Activated T-helper 2 cell treated with anti-CD3 and anti-CD28 coated beads, Interferon-gamma antibody, Interleukin-2, Interleukin-4, amounts not matched to agents 10 μg/mL and 5 μg/mL and 100 μg/mL, durations not matched to agents 14 hours and 24 hours and 36 hours (primary cell): ENCODE results near the gene ATP6V0A4. TPM values are rescaled to one million over a fixed set of nuclear protein-coding genes. Genes with fewer than 3 reads are reported as not detected.

Source experiments
- DNase-seq: peaks from one replicate; pipeline ENCODE4 v3.0.0; 2021; ENCODE audit warnings: low spot score
- H3K27ac Mint-ChIP-seq: one replicate; pipeline ENCODE4 v1.8.0; 2021; ENCODE audit warnings: mixed read lengths
- H3K27me3 Mint-ChIP-seq: one replicate; pipeline ENCODE4 v1.8.0; 2021; ENCODE audit warnings: low read depth, mixed read lengths
- H3K36me3 Mint-ChIP-seq: one replicate; pipeline ENCODE4 v1.8.0; 2021; ENCODE audit warnings: low read depth, mixed read lengths
- H3K4me1 Mint-ChIP-seq: one replicate; pipeline ENCODE4 v1.8.0; 2021; ENCODE audit warnings: low read depth, mixed read lengths
- H3K4me3 Mint-ChIP-seq: one replicate; pipeline ENCODE4 v1.8.0; 2021; ENCODE audit warnings: low read depth, mild to moderate bottlenecking, moderate library complexity, mixed read lengths
- H3K9me3 Mint-ChIP-seq: one replicate; pipeline ENCODE4 v1.8.0; 2021; ENCODE audit warnings: mixed read lengths
- intact Hi-C: fragments of 100-400 bp; cut with micrococcal nuclease; formaldehyde crosslinking; loops from one replicate; pipeline ENCODE4 v1.15.1; 2023
- total RNA-seq: library from RNA; stranded (reverse); gene quantifications from 2 replicates; pipeline ENCODE4 v1.2.3, GENCODE V29; 2022

ATP6V0A4 gene
- total RNA-seq, result not detected in 2 replicates

GRCh38 chr7:138797715-138798320 lies at the start of gene ATP6V0A4, which contains the start of gene TMEM213:
Gene ATP6V0A4, minus strand, starts transcription at chr7:138798196. Its CDS starts 26,949 bp downstream, at chr7:138771247.
Gene TMEM213, plus strand, starts transcription at chr7:138797994. Its CDS starts 111 bp downstream, at chr7:138798105.
- Mint-ChIP-seq H3K36me3 (no peaks in the 10 kb centered on the region), H3K4me1 (peaks cover 2% of the 10 kb centered on the region), H3K27me3 (peaks cover 12% of the 10 kb centered on the region), H3K9me3 (no peaks in the 10 kb centered on the region), H3K27ac (no peak within 1 kb of the TSS), H3K4me3 (no peak within 1 kb of the TSS)
- intact Hi-C loops, result no loop called here
- no peak for DNase-seq

- Mint-ChIP-seq H3K36me3 (no peaks in the 10 kb centered on the region), H3K4me3 (no peak overlapping the region)
Observed at GRCh38 chr7:138845711-138846110, 47.7 kb upstream of the ATP6V0A4 start.

GRCh38 chr7:138843632-138844580 lies 45.9 kb upstream of the ATP6V0A4 start:
- H3K27me3 Mint-ChIP-seq, result peaks cover 31% of the 10 kb centered on the region
- H3K27ac Mint-ChIP-seq, result no peak overlapping the region
- no peaks in the 10 kb centered on the region for H3K9me3 Mint-ChIP-seq
- no peaks in the 10 kb centered on the region for H3K4me1 Mint-ChIP-seq
- H3K4me3 Mint-ChIP-seq, result no peak overlapping the region
- no peak for DNase-seq
- intact Hi-C loops, result no loop called here
- no peaks in the 10 kb centered on the region for H3K36me3 Mint-ChIP-seq

More at GRCh38 chr7:138845711-138846110, 47.7 kb upstream of the ATP6V0A4 start:
- H3K9me3 Mint-ChIP-seq, result peaks cover 3% of the 10 kb centered on the region
- peaks cover 28% of the 10 kb centered on the region for H3K27me3 Mint-ChIP-seq
- no peak for DNase-seq
- intact Hi-C loops, result no loop called here
- H3K27ac Mint-ChIP-seq, result no peak overlapping the region
- no peaks in the 10 kb centered on the region for H3K4me1 Mint-ChIP-seq

- intact Hi-C loops, result no loop called here
- Mint-ChIP-seq H3K9me3 (no peaks in the 10 kb centered on the region), H3K27ac (no peak overlapping the region), H3K36me3 (no peaks in the 10 kb centered on the region), H3K4me1 (no peaks in the 10 kb centered on the region), H3K27me3 (peaks cover 19% of the 10 kb centered on the region), H3K4me3 (no peak overlapping the region)
- no peak for DNase-seq
Observed at GRCh38 chr7:138842111-138842510, 44.1 kb upstream of the ATP6V0A4 start.

GRCh38 chr7:138838166-138838565 lies 40.2 kb upstream of the ATP6V0A4 start:
- no peak overlapping the region for H3K4me3 Mint-ChIP-seq
- peaks cover 19% of the 10 kb centered on the region for H3K27me3 Mint-ChIP-seq
- no peaks in the 10 kb centered on the region for H3K36me3 Mint-ChIP-seq
- peaks cover 11% of the 10 kb centered on the region for H3K4me1 Mint-ChIP-seq
- H3K9me3 Mint-ChIP-seq, result no peaks in the 10 kb centered on the region
- intact Hi-C loops, result no loop called here
- no peak for DNase-seq
- H3K27ac Mint-ChIP-seq, result no peak overlapping the region

- H3K4me3 Mint-ChIP-seq, result no peak overlapping the region
- H3K27me3 Mint-ChIP-seq, result peaks cover 21% of the 10 kb centered on the region
- no peak overlapping the region for H3K27ac Mint-ChIP-seq
- no peaks in the 10 kb centered on the region for H3K9me3 Mint-ChIP-seq
- no peak for DNase-seq
- no peaks in the 10 kb centered on the region for H3K36me3 Mint-ChIP-seq
- intact Hi-C loops, result no loop called here
- H3K4me1 Mint-ChIP-seq, result peaks cover 11% of the 10 kb centered on the region
Observed at GRCh38 chr7:138837627-138838026, 39.6 kb upstream of the ATP6V0A4 start.

GRCh38 chr7:138835087-138835486 lies 37.1 kb upstream of the ATP6V0A4 start:
- peaks cover 11% of the 10 kb centered on the region for H3K4me1 Mint-ChIP-seq
- H3K27me3 Mint-ChIP-seq, result peaks cover 30% of the 10 kb centered on the region
- intact Hi-C loops, result no loop called here
- H3K9me3 Mint-ChIP-seq, result no peaks in the 10 kb centered on the region
- H3K36me3 Mint-ChIP-seq, result no peaks in the 10 kb centered on the region
- H3K4me3 Mint-ChIP-seq, result no peak overlapping the region
- H3K27ac Mint-ChIP-seq, result no peak overlapping the region
- DNase-seq, result no peak

GRCh38 chr7:138834583-138834982 lies 36.6 kb upstream of the ATP6V0A4 start:
- DNase-seq, result no peak
- Mint-ChIP-seq H3K9me3 (no peaks in the 10 kb centered on the region), H3K4me3 (no peak overlapping the region), H3K27me3 (peaks cover 32% of the 10 kb centered on the region), H3K4me1 (peaks cover 11% of the 10 kb centered on the region), H3K36me3 (no peaks in the 10 kb centered on the region), H3K27ac (no peak overlapping the region)
- intact Hi-C loops, result no loop called here

- H3K4me1 Mint-ChIP-seq, result peaks cover 11% of the 10 kb centered on the region
- H3K4me3 Mint-ChIP-seq, result no peak overlapping the region
- H3K9me3 Mint-ChIP-seq, result no peaks in the 10 kb centered on the region
- H3K27me3 Mint-ChIP-seq, result peaks cover 29% of the 10 kb centered on the region
- H3K36me3 Mint-ChIP-seq, result no peaks in the 10 kb centered on the region
- H3K27ac Mint-ChIP-seq, result no peak overlapping the region
- DNase-seq, result no peak
- intact Hi-C loops, result no loop called here
Observed at GRCh38 chr7:138833596-138833995, 35.6 kb upstream of the ATP6V0A4 start.

GRCh38 chr7:138832966-138833365 lies 35.0 kb upstream of the ATP6V0A4 start:
- H3K4me1 Mint-ChIP-seq, result peaks cover 11% of the 10 kb centered on the region
- no peaks in the 10 kb centered on the region for H3K9me3 Mint-ChIP-seq
- DNase-seq, result no peak
- intact Hi-C loops, result no loop called here
- H3K4me3 Mint-ChIP-seq, result no peak overlapping the region
- no peaks in the 10 kb centered on the region for H3K36me3 Mint-ChIP-seq
- H3K27me3 Mint-ChIP-seq, result peaks cover 29% of the 10 kb centered on the region
- no peak overlapping the region for H3K27ac Mint-ChIP-seq

- peaks cover 31% of the 10 kb centered on the region for H3K27me3 Mint-ChIP-seq
Observed at GRCh38 chr7:138829335-138829734, 31.3 kb upstream of the ATP6V0A4 start.

GRCh38 chr7:138828302-138828701 lies 30.3 kb upstream of the ATP6V0A4 start:
- no peak overlapping the region for H3K4me3 Mint-ChIP-seq
- intact Hi-C loops, result no loop called here
- DNase-seq, result no peak

More at GRCh38 chr7:138829335-138829734, 31.3 kb upstream of the ATP6V0A4 start:
- no peak for DNase-seq
- Mint-ChIP-seq H3K27ac (no peak overlapping the region), H3K36me3 (no peaks in the 10 kb centered on the region), H3K9me3 (no peaks in the 10 kb centered on the region), H3K4me1 (peaks cover 18% of the 10 kb centered on the region), H3K4me3 (no peak overlapping the region)
- intact Hi-C loops, result no loop called here

More at GRCh38 chr7:138828302-138828701, 30.3 kb upstream of the ATP6V0A4 start:
- peaks cover 26% of the 10 kb centered on the region for H3K27me3 Mint-ChIP-seq
- H3K27ac Mint-ChIP-seq, result no peak overlapping the region
- H3K4me1 Mint-ChIP-seq, result peaks cover 11% of the 10 kb centered on the region
- no peaks in the 10 kb centered on the region for H3K9me3 Mint-ChIP-seq
- H3K36me3 Mint-ChIP-seq, result no peaks in the 10 kb centered on the region
